ENCODE data around the gene GOLGA8J. TPM values are rescaled to one million over a fixed set of nuclear protein-coding genes. Genes with fewer than 3 reads are reported as not detected.
"Not testable (repeated sequence)": the region's sequence is repeated elsewhere in the genome, so short reads cannot be mapped to it uniquely, and the experiment has no call there.

GOLGA8J gene
- total and polyA plus RNA-seq, 10 of the 15 experiments (the other 5 are each of a cell fraction or from before 2014, with no cell fraction given): 0.23 TPM; not detected in 9

DNA sequence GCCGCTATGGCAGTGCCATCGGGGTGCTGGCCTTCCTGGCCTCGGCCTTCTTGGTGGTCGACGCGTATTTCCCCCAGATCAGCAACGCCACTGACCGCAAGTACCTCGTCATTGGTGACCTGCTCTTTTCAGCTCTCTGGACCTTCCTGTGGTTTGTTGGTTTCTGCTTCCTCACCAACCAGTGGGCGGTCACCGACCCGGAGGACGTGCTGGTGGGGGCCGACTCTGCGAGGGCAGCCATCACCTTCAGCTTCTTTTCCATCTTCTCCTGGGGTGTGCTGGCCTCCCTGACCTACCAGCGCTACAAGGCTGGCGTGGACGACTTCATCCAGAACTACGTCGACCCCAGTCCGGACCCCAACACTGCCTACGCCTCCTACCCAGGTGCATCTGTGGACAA lies 37.9 kb upstream of the GOLGA8J start:
- not testable (repeated sequence) for FAIRE-seq
- 41% methylated on average over 22 of the region's 22 CpGs for WGBS (ENCODE audit: insufficient coverage, insufficient replicate concordance, low lambda C conversion rate, missing lambda C conversion rate)

DNA sequence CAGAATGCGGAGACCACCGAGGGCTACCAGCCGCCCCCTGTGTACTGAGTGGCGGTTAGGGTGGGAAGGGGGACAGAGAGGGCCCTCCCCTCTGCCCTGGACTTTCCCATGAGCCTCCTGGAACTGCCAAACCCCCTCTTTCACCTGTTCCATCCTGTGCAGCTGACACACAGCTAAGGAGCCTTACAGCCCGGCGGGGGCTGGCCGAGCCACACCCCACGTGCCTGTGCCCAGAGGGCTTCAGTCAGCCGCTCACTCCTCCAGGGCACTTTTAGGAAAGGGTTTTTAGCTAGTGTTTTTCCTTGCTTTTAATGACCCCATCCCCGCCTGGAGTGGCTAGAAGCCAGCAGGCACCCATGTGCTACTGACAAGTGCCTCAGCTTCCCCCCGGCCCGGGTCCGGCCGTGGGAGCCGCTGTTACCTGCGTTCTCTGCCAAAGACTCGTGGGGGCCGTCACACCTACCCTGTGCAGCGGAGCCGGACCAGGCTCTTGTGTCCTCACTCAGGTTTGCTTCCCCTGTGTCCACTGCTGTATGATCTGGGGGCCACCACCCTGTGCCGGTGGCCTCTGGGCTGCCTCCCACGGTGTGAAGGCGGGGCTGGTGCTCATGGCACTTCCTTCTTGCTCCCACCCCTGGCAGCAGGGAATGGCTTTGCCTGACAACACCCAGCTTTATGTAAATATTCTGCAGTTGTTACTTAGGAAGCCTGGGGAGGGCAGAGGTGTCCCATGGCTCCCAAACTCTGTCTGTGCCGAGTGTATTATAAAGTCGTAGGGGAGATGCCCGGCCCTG lies 37.3 kb upstream of the GOLGA8J start:
- CTCF ChIA-PET: interaction anchor here (1.1 kb wide), 1 partner anchor 8 kb away, joined by 3 read pairs; no protein-coding TSS in a partner anchor
- intact Hi-C loops (cut with micrococcal nuclease; ENCODE audit: unreplicated experiment); H3K79me2 ChIP-seq (ENCODE audit: control insufficient read depth, insufficient read depth, low read length); POLR2A ChIA-PET; H3K9me3 ChIP-seq (replicated peaks; ENCODE audit: control insufficient read depth, insufficient read depth, low read length); in situ Hi-C loops (cut with MboI); H3K27me3 ChIP-seq (replicated peaks in 1 of 2; ENCODE audit: control insufficient read depth in 2 of 2, insufficient read depth in 2 of 2, low read length in 1 of 2); ATAC-seq; H3K27ac ChIP-seq (ENCODE audit: control insufficient read depth, insufficient read depth); H2AFZ ChIP-seq (ENCODE audit: control insufficient read depth, low read depth, low read length); H3K9ac ChIP-seq (ENCODE audit: control insufficient read depth, insufficient read depth, low read length); RAD21 ChIA-PET (ENCODE audit: unreplicated experiment); H3K4me2 ChIP-seq (ENCODE audit: control insufficient read depth, insufficient read depth); DNase-seq (ENCODE audit: low read depth, low spot score); H3K36me3 ChIP-seq (ENCODE audit: control insufficient read depth in 2 of 2, insufficient read depth in 2 of 2, low read length in 1 of 2); H3K4me3 ChIP-seq; SMC1A ChIA-PET (ENCODE audit: uncharacterized antibody, unreplicated experiment); H3K4me1 ChIP-seq (ENCODE audit: control insufficient read depth, insufficient read depth, low read length); FAIRE-seq; BruUV-seq (replicated peaks); H4K20me1 ChIP-seq (ENCODE audit: control insufficient read depth, insufficient read depth): not testable (repeated sequence)
- WGBS (ENCODE audit: insufficient coverage, insufficient replicate concordance, low lambda C conversion rate, missing lambda C conversion rate): 48% methylated on average over 26 of the region's 26 CpGs

More for the DNA sequence above, 37.9 kb upstream of the GOLGA8J start:
- CTCF ChIA-PET; H3K36me3 ChIP-seq (ENCODE audit: control insufficient read depth in 2 of 2, insufficient read depth in 2 of 2, low read length in 1 of 2); DNase-seq (ENCODE audit: low read depth, low spot score); H3K9me3 ChIP-seq (replicated peaks; ENCODE audit: control insufficient read depth, insufficient read depth, low read length); H3K4me2 ChIP-seq (ENCODE audit: control insufficient read depth, insufficient read depth); H3K27ac ChIP-seq (ENCODE audit: control insufficient read depth, insufficient read depth); BruUV-seq (replicated peaks); H3K27me3 ChIP-seq (replicated peaks in 1 of 2; ENCODE audit: control insufficient read depth in 2 of 2, insufficient read depth in 2 of 2, low read length in 1 of 2); H3K9ac ChIP-seq (ENCODE audit: control insufficient read depth, insufficient read depth, low read length); RAD21 ChIA-PET (ENCODE audit: unreplicated experiment); in situ Hi-C loops (cut with MboI); H3K4me1 ChIP-seq (ENCODE audit: control insufficient read depth, insufficient read depth, low read length); SMC1A ChIA-PET (ENCODE audit: uncharacterized antibody, unreplicated experiment); H3K4me3 ChIP-seq; POLR2A ChIA-PET; ATAC-seq; H4K20me1 ChIP-seq (ENCODE audit: control insufficient read depth, insufficient read depth); H3K79me2 ChIP-seq (ENCODE audit: control insufficient read depth, insufficient read depth, low read length); intact Hi-C loops (cut with micrococcal nuclease; ENCODE audit: unreplicated experiment); H2AFZ ChIP-seq (ENCODE audit: control insufficient read depth, low read depth, low read length): not testable (repeated sequence)

All from GM12878 (cell line).